ENCODE data around the gene FHIT.
"Not testable (repeated sequence)": the region's sequence is repeated elsewhere in the genome, so short reads cannot be mapped to it uniquely, and the experiment has no call there.

Gene FHIT

GRCh38 chr3:60552581-60552980 is 698.7 kb downstream of the FHIT start:
- no peak for DNase-seq

GRCh38 chr3:60551455-60552209 is 699.6 kb downstream of the FHIT start:
- DNase-seq = no peak

GRCh38 chr3:60549863-60550262 is 701.4 kb downstream of the FHIT start:
- DNase-seq = no peak

GRCh38 chr3:60542995-60543394 is 708.3 kb downstream of the FHIT start:
- no peak for DNase-seq

GRCh38 chr3:60539394-60539793 is 711.9 kb downstream of the FHIT start:
- not testable (repeated sequence) for DNase-seq

GRCh38 chr3:60536420-60536819 is 714.8 kb downstream of the FHIT start:
- no peak for DNase-seq

GRCh38 chr3:60531759-60532158 is 719.5 kb downstream of the FHIT start:
- no peak for DNase-seq

- DNase-seq = no peak
These were observed 722.6 kb downstream of the FHIT start for GRCh38 chr3:60528651-60529050.

GRCh38 chr3:60523536-60523935 is 727.7 kb downstream of the FHIT start:
- DNase-seq = no peak

GRCh38 chr3:60517134-60517533 is 734.1 kb downstream of the FHIT start:
- no peak for DNase-seq

- no peak for DNase-seq
These were observed 736.4 kb downstream of the FHIT start for GRCh38 chr3:60514866-60515265.

- DNase-seq = no peak
These were observed 737.1 kb downstream of the FHIT start for GRCh38 chr3:60514085-60514649.

GRCh38 chr3:60513241-60513640 is 738.0 kb downstream of the FHIT start:
- no peak for DNase-seq

- peak in 1 of 14 donors; percentile 61 for DNase-seq
These were observed 738.7 kb downstream of the FHIT start for GRCh38 chr3:60512506-60512905.

GRCh38 chr3:60509471-60509870 is 741.8 kb downstream of the FHIT start:
- no peak for DNase-seq

GRCh38 chr3:60504827-60505457 is 746.3 kb downstream of the FHIT start:
- no peak for DNase-seq

GRCh38 chr3:60501314-60501713 is 749.9 kb downstream of the FHIT start:
- no peak for DNase-seq

- no peak for DNase-seq
These were observed 753.4 kb downstream of the FHIT start for GRCh38 chr3:60497902-60498301.

- DNase-seq = no peak
These were observed 760.3 kb downstream of the FHIT start for GRCh38 chr3:60490992-60491391.

GRCh38 chr3:60475096-60475495 is 776.2 kb downstream of the FHIT start:
- no peak for DNase-seq

GRCh38 chr3:60469481-60469880 is 781.8 kb downstream of the FHIT start:
- no peak for DNase-seq

GRCh38 chr3:60463685-60464084 is 787.6 kb downstream of the FHIT start:
- DNase-seq = no peak

- no peak for DNase-seq
These were observed 790.0 kb downstream of the FHIT start for GRCh38 chr3:60461267-60461666.

- DNase-seq = no peak
These were observed 795.1 kb downstream of the FHIT start for GRCh38 chr3:60456180-60456579.

All from C1 segment of cervical spinal cord (tissue), 14 donors.